HTERT RPE-1 (cell line): ENCODE data around the gene FGF12.

Experiments
- in situ Hi-C: fragments of 300-500 bp; cut with MboI; formaldehyde crosslinking; loops from 4 replicates; pipeline ENCODE4 v1.14.3; 2020; ENCODE audit warnings: low sequenced_read_pairs

The FGF12 gene

DNA sequence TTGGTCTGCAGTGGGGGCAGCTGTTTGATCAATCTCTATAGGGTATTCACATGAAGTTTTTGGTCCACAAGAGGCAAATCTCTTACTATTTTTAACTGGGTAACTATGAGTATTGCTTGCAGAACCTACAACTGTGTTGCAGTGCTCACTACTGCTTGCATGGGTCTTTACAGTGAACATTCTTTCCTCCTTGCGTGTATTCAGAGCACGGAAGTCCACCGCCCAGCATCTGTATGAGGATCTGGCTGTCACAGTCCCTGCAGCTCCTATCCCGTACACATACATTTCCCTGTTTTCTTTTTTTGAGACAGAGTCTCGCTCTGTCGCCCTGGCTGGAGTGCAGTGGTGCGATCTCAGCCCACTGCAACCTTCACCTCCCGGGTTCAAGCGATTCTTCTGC is 449.9 kb downstream of the FGF12 start:
- in situ Hi-C loops = no loop called here

DNA sequence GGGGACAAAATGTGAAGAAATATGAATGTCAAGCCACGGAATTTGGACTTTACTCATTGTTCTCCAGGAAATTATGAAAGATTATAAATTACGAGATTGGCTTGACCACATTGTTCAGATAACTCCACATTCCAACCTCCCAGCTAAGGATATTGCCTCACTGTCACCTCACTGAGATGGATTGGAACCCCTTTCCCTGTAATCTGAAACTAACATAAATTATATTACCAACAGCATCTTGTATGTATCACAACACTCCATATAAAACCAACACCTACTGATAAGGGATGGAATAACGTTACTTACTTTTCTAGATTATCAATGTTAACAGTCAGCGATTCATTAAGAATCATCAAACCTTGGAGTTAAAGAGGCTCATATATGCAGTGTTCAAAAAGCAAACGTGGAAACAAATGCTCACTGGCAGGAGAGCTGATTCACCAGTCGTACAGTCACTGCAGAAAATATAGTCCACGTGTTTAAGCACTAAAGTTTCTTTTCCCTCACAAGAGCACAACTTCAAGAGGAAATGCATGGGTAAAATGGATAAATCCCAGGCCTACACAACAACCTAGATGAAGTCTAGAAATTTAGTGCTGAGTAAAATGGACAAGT is 451.5 kb downstream of the FGF12 start:
- in situ Hi-C loops = no loop called here

DNA sequence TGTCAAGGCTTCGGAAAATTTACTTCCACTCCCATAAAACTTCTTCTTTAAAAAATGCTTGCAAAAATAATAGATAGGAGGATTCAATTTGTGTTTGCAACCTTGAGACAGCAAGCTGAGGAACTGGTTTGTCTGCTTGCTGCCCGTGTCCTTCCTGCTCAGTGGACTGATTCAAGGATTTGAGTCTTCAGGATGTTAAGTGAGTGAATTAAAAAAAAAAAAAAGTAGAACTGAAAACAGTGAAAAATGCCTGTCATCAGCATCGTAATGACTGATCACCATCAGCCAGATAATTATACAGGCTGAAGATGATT is 453.7 kb downstream of the FGF12 start:
- in situ Hi-C loops = no loop called here

DNA sequence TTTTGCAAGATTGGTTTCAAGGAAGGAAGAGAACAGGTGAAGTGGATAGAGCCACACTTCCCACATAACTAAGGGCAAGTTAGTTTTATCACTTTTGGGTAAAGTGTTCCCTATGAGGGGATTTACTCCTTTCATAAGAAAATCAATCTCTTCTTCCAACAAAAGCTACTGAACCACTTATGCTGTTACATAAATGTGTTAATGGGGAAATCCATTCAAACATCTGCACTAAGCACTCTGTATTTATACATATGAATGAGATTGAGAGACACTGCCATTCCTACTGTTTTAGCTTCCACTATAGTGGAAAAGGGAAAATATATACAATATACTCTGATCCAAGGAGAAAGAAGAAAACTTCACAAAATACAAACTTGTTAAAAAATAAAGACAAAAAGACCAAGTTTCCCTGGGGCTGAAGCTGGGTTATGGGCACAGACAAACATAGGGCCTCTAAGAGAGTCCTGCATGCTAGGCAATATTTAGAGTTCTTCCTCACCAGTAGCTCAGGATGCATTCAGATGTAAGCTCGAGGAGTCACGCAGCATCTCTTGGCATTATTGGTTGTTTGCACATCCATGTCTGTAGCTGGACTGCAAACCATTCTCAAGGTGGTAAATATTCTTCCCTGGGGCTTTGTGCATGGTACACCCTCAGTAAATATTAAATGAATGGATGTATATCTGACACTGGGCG is 454.2 kb downstream of the FGF12 start:
- in situ Hi-C loops = no loop called here

DNA sequence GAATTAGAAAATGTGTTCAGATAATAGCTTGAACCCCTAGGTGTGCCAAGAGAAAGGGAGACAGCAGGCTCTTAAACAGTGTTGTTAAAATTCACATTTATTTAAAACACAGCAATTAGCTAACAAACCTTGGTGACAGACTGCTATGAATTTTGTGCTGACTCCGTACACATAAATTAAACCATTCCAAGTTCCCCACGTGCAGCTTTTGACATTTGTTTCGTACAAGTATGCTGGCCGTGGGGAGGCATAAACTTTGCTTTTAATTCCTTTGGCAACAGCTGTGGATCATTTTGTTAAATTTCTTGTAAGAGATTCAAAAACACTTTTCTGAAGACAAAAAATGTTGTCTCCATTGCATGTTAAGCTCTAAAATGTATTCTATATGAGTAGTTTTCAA is 465.3 kb downstream of the FGF12 start:
- in situ Hi-C loops = no loop called here

DNA sequence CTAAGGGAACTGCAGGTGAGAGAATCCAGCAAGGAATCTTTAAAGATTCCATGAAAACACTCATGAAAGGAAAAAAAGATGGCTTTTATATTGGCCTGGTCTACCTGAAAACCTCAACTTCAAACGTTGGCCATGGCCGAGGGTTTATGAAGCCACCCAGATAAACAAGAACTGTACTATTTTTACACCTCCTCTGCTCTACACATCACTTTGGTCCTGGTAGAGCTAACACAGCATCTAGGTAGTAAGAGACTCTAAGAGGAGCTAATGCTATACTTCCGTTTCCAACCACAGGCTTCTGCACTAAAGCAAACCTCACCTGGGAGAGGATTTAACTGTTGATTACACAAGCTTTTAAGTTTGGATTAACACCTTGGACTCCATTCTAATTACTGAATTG is 466.2 kb downstream of the FGF12 start:
- in situ Hi-C loops = no loop called here

DNA sequence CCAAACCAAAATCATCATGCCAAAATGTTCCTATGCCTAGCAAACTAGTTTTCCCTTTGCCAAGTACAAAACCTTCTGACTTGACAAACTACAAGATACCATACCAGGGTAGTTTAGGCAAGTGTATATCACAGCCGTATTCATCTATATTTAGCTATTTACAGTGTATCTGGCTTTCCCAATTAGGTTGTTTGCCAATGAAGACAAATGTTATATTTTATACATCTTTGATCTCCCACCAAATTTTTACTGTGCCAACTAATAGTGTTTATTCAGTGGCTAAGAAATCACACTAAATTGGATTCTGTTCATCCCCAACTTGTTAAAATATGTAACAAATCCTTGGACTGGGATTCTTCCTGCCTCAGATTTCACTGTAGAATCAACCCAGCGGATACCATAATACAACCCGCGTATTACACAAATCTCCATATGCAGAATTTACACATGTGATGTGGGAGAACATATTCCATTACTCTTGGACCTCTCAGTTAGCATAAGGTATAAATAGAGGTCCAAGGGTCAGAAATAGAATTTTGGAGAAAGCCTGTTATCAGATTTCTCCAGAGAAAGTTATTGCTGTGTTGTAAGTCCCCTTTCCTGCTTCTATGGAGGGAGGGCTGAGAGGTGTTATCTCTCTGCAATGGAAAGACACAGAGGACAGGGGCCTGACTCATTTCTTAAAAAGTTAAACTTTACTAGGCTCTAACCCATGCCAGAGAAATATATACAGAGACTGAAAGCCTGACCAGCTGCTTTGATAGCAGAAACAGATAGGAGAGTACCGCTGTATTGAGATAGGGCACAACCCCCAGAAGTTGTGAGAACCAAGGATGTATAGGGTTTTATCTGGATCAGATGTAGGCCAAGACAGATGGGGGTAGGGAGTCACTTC is 467.0 kb downstream of the FGF12 start:
- in situ Hi-C loops = no loop called here

DNA sequence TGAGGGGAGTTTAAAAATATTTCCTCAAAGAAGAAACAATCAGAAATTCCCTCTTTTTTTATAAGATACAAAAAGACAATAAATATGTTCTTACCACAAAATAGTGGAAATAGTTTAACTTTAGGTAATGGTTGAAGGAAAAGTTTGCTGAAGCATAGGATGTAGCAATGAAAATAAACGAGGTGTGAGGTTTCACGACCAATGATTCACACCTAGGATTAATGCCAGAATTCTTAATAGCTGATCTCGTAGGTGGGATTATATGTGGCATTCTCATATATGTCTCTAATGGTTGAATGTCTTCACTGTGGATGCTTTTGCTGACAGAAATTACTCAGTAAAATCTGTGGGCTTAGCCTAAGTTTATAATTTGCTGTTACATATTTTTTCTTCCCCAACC is 467.7 kb downstream of the FGF12 start:
- in situ Hi-C loops = no loop called here

DNA sequence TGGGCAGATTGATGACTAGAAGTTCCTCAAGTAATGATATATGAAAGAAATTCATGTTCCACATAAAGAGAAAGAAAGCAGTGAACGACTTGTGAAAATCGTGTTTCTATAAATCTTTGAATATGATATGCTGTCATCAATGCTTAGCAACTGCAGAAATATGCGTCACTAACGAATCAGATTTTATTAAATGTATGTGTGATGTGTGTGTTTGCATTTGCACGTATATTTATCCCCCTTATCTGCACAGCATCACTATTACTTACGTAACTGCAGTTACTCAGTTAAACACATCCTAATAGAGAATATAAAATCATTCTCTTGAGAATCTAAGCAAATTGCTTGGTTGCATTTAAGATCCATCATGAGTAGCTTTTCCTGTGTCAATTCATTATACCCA is 468.6 kb downstream of the FGF12 start:
- in situ Hi-C loops = no loop called here

DNA sequence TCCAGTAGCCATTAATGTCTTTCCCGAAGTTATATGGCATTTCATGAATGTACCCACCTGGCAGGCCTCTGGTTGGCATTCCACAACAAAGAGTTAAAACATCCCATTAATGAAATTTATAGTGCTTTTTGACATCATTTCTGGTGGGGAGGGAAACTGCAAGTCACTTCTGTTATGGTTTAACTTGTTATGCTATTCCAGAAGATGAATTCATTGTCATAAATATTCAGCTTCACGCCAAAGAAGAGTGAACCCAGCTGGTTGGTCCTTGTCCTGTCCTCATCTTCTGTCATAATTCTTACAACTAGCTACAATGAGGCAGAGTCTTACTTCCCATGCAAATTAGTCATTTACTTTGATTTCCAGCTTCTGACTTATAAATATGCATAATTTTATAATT is 471.5 kb downstream of the FGF12 start:
- in situ Hi-C loops = no loop called here

DNA sequence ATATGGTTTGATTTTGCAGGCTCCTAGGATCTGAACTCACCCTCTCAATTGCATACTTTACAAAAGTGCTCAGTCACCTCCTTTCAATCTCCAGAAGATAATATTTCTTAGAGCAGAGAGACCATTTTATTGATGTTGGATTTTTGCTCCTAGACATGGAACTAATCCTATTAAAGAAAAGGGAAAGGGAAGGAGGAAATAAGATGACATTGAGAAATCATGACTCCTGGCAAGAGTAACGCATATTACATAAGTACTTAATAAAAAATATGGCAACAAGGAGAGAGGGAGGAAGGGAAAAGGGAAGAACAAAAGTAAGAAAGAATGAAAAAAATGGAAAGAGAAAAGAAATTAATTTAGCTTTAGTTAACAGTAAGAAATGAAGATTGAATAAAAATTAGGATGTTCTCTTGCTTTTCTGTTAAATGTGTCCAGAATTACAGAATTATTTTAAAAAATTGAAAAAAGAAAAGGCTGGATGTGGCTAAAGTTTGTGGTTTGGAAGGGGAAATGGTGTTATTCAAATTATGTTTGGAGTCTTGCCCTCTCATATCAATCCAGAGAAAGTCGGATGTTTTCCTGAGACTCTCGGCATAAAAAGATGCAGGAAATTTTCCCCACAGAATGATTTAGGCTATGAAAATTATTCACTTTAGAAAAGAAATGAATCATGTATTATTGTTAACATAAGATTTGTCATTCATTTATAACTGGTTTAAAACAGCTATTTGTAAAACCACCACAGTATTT is 474.0 kb downstream of the FGF12 start:
- in situ Hi-C loops = no loop called here

DNA sequence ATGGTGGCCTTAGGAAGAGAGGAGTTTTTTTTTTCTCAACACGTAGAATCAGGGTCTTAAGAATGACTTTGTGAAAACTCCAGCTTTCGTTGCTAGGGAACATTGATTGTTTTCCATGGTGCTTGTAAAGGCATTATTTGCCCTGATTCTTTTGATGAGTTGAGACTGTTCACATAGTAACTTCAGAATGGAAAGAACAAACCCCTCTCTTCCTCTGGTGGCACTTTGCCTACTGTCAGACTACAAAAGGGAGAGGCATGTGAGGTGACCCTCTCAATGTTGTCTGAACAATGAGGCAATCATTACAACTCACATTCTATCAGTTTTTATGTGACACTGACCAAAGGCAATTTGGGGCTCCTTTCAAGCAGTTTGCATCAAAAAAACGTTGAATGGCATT is 477.8 kb downstream of the FGF12 start:
- in situ Hi-C loops = no loop called here

DNA sequence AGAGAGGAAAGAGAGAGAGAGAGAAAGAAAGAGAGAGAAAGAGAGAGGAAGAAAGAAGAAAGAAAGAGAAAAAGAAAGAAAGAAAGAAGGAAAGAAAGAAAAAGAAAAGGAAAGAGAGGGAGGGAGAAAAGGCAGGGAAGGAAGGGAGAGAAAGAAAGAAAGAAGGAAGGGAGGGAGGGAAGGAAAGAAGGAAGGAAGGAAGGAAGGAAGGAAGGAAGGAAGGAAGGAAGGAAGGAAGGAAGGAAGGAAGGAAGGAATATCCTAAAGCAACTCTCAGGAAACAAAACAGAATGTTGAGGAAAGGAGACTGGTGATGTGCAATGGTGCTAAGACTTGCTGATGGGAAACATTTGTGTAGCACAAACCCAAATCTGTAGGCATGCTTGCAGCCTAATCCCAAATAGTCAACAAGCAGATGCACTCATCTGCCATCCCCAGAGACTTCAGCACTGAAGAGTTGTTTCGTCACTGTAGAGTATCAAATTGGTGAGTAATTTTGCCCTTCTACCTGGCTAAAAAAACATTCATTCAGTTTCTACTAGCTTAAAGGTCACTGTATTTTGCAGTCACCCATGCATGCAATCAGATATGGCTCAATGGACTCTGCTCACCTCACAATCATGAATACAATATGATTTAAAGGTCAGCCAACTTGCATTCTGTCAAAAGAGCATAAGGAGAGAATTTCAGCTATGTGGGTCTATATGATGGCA is 480.3 kb downstream of the FGF12 start:
- in situ Hi-C loops = no loop called here

DNA sequence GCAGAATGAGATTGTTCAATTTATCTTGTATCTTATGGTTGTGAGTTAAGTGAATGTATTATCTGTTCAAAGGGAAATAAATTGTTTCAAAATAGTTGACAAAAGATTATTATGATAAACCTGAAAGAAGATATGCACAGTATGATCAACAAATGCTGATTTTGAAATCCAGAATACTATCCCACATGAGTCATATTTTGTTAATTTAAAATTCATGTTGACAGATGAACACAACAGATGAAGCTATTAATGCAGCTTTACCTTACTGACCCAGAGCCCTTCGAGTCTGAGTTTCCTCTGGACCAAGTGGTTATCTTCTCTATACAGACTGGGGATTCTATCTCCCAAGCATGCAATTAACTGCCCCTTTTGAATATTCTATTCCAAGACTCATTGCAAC is 482.8 kb downstream of the FGF12 start:
- in situ Hi-C loops = no loop called here

DNA sequence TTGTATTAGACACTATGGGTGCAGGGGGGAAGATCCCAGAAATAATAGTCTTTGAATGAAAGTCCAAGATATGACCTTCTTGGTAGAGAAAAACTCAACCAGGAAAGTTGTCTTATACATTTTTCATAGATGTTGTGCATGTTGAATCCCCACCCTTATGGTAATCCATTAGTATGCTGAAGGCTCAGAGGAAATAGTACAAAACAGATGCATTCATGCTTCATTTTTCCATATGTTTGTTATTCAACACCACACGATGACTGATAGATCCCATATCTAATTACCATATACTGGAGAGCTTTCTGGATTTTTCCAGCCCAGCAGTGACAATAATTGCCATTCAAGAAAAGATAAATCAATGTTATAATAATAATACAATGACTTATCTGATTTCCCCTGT is 487.4 kb downstream of the FGF12 start:
- in situ Hi-C loops = no loop called here

DNA sequence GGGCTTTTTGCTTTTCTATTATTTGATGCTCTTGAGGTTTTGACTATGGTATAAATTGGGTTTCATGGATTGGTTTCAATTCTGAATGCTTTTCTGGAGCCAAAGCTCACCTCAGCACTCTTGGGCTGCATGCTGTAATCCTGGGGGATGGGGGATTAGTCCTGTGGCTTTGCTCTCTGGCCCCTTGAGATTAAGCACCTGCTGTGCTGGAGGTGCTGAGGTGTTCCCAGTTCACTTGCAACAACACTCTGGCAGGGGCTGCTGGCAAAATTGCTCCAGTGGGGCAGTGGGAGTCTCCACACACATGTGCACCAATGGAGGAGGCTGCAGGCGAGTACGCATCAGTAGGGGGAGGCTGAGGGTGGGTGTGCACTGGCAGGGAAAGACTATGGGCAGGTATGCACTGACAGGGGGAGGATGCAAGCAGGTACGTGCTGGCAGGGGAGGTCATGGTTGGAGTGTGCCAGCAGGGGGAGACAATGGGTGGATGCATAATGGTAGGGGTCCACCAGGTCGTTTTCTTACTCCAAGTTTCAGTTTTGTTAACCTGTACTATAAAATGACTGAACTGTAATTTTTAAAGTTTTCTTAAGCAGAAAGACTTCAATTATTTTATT is 489.2 kb downstream of the FGF12 start:
- in situ Hi-C loops = no loop called here

DNA sequence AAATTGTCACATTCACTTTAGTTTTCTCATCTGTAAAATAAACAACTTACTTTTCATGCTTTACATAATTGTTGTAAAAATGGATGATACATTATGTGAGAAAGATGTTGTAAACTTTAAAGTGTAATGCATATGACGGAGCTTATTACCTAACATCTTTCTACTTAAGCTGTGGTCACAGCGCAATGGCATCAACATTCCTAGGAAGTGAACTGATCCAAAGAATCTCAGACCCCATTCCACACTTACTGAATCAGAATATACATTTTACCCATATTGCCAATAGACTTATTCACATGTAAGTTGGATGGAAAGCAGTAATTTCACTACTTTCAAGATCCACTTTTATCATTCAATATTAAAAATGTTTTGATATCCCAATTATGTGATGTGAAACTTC is 497.5 kb downstream of the FGF12 start:
- in situ Hi-C loops = no loop called here

DNA sequence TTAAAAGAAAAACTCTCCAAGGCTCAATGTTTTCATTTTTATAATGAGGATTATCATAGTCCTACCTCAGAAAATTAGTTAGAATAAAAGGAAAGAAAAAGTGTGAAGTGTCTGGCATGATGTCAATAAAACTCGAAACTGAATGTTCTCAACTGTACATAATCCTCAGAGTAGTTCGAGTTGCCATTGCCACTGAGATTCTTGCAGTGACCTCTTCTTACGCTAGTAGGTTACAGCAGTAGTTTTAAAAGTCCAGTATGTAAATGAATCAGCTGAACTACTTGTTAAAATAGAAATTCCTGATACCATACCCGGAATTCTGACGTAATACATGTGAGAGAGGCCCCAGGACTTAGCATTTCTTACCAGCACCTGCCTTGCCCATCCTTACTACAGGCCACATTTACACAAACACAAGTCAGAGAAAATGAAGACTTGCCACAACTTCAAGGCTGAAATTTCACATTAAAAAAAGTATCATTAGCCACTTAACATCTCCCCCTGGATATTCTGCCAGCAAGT is 502.6 kb downstream of the FGF12 start:
- in situ Hi-C loops = no loop called here

DNA sequence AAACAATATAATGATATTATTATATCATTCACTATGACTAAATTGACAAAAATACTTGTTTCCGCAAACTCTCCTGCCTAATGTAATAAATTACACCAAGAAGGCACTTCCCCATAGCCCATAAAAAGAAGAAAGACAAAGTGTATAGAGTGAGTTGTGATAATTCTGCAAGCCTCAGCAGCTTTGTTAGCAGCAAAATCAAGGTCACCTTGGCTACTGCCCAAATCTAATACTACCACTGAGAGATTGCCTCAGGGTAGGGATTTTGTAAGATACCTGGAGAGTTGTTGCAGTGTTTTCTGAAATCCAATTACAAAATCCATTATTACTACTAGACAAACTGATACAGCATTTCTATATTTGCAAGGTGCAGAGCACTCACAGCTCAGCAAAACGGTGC is 503.5 kb downstream of the FGF12 start:
- in situ Hi-C loops = no loop called here

DNA sequence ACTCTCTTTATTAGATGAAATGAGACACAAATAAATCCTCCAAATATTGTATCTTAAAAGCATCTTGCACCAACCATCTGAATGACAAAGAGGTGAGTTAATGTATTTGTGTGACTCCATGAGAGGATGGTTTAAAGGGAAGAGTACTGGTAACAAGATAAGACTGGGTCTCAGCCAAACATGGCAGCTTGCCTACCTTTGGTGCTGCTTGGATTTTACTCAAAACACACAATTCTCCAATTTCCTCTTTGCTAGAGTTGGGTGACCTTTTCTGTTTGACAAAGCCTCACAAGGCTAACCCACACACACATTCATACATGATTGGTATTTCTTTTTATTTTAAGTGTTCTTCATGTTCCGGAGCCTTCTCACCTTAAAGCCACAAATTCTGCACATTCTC is 506.4 kb downstream of the FGF12 start:
- in situ Hi-C loops = no loop called here
